IPS-18a (cell line): ENCODE results near the gene COLEC12.

Experiments
- H3K27ac ChIP-seq: one replicate; pipeline ENCODE4 v1.5.1; 2013; ENCODE audit warnings: low read length
- H3K27me3 ChIP-seq: one replicate; pipeline ENCODE4 v1.6.1; 2013; ENCODE audit warnings: mild to moderate bottlenecking, low read length; ENCODE audit not compliant: control insufficient read depth, insufficient read depth
- H3K36me3 ChIP-seq: one replicate; pipeline ENCODE4 v1.6.1; 2013; ENCODE audit warnings: low read depth, low read length; ENCODE audit not compliant: control insufficient read depth
- H3K4me1 ChIP-seq: one replicate; pipeline ENCODE4 v1.6.1; 2013; ENCODE audit warnings: low read depth, low read length; ENCODE audit not compliant: control insufficient read depth
- H3K4me3 ChIP-seq: one replicate; pipeline ENCODE4 v1.5.1; 2013; ENCODE audit warnings: low read length
- H3K9ac ChIP-seq: one replicate; pipeline ENCODE4 v1.6.1; 2013; ENCODE audit warnings: mild to moderate bottlenecking, low read length, moderate library complexity
- H3K9me3 ChIP-seq: one replicate; pipeline ENCODE4 v1.6.1; 2013; ENCODE audit warnings: low read depth, low read length; ENCODE audit not compliant: control insufficient read depth

Gene COLEC12

GRCh38 chr18:489244-490023, 11.1 kb downstream of the COLEC12 start:
- H3K4me1 ChIP-seq = peaks cover 5% of the 10 kb centered on the region
- no peak overlapping the region for H3K9ac ChIP-seq
- H3K27ac ChIP-seq = no peak overlapping the region
- no peaks in the 10 kb centered on the region for H3K9me3 ChIP-seq
- no peak overlapping the region for H3K4me3 ChIP-seq
- H3K36me3 ChIP-seq = no peaks in the 10 kb centered on the region
- no peaks in the 10 kb centered on the region for H3K27me3 ChIP-seq

DNA sequence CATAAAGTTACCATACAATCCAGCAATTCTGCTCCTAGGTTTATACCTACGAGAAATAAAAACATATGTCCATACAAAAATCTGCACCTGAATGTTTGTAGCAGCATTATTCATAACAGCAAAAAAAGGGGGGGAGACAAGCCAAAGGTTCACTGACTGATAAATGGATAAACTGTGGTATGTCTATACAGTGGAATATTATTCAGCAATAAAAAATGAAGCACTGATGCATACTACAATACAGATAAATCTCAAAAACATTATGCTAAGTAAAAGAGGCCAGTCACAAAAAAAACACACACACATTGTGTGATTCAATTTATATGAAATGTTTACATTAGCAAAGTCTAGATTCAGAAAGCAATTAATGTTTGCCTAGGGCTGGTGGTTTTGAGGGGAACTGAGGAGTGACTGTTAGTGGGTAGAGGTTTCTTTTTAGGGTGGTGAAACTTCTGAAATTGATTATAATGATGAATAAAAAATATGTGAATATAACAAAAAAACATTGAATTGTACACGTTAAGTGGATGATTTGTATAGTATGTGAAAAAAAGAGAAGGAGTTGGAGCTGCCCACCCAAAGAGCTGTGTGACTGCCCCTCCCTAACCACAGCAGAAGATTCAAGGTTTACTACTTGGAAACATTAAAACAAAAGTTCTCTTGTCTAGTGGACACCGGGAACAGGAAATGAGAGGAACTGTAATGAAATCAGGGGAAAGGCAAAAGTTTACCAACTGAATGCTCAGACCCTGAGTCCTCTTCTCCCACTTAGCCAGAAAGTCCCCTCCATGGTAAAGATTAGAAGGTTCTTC, 13.4 kb downstream of the COLEC12 start:
- H3K27ac ChIP-seq = no peak overlapping the region
- H3K4me1 ChIP-seq = no peaks in the 10 kb centered on the region

DNA sequence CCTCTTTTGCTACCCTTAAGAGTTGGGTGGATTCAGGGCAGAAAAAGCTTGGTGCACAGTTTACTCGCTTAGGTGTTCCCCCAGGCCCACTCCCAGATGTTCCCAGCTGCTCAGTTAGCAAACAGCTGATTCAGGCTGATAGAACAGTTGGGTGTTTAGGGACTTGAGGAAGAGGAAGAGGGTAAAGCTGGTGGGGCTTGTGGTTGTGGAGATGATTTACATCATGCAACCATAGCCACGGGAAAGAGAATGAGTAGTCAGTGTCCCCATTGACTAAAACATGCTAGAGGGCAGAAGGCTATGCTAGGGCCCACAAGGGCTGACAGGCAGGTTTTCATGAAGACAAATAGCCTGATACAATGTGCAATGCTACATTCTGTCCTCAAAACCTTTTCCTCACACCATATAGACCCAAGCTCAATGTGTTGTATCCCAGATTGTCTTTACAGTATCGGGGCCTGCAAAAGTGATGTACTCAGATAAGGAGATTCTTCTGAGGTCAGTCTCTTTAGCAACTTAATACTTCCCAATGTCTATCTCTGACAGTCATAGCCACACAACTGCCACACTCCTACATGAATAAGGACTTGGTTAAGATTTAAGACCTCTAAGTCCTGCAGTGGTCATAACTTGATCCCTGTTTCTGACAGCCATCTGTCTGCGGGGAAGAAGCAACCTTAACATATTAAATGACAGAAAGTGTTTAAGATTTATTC, 15.6 kb downstream of the COLEC12 start:
- Histone ChIP-seq H3K27me3 (no peaks in the 10 kb centered on the region), H3K27ac (no peak overlapping the region), H3K9ac (no peak overlapping the region), H3K4me3 (no peak overlapping the region), H3K4me1 (no peaks in the 10 kb centered on the region), H3K9me3 (no peaks in the 10 kb centered on the region), H3K36me3 (no peaks in the 10 kb centered on the region)

More for the DNA sequence above, 13.4 kb downstream of the COLEC12 start:
- Histone ChIP-seq H3K27me3 (no peaks in the 10 kb centered on the region), H3K9ac (no peak overlapping the region), H3K4me3 (no peak overlapping the region), H3K36me3 (no peaks in the 10 kb centered on the region), H3K9me3 (no peaks in the 10 kb centered on the region)

DNA sequence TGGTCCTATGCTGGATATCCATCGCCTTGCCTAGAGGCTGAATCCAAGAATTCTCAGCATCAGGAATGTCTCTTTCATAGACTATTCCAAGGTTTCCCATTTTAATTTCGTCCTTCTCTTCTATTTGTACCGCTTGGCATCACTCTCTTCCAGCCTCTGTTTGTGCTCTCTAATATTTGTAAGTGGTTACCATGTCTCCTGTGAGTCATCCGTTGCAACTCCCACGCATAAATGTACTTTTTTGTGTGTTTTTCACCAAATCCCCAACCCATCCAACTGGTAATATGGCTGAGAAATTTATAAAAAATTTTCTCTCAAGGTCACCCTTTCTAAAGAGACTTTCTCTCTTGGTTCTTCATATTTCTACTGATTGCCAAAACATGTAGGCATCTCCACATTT, 21.8 kb downstream of the COLEC12 start:
- Histone ChIP-seq H3K4me3 (no peak overlapping the region), H3K9ac (no peak overlapping the region), H3K36me3 (no peaks in the 10 kb centered on the region), H3K27ac (no peak overlapping the region), H3K27me3 (no peaks in the 10 kb centered on the region), H3K4me1 (peaks cover 9% of the 10 kb centered on the region), H3K9me3 (no peaks in the 10 kb centered on the region)

GRCh38 chr18:477565-477964, 22.9 kb downstream of the COLEC12 start:
- Histone ChIP-seq H3K36me3 (no peaks in the 10 kb centered on the region), H3K9ac (no peak overlapping the region)

DNA sequence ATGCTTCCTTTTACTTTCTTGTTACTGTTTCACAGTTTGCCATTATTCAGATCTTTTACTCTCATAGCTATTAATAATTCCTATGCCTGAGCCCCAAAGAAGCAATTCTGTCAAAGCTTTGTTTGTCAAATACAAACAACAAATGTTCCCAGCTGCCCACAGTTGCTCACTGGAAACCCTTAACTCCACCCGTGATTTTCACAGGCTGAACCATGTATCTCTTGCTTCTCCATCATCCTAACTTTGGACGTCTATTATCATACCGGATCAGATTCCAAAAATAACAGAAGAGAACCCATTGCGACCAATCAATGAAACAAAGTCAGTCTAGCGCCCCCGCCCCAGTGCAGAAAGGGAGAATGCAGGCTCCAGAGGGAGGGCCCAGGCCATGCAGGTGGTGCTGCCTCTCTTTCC, 24.2 kb downstream of the COLEC12 start:
- no peaks in the 10 kb centered on the region for H3K9me3 ChIP-seq
- no peaks in the 10 kb centered on the region for H3K36me3 ChIP-seq
- no peak overlapping the region for H3K4me3 ChIP-seq
- H3K27ac ChIP-seq = no peak overlapping the region
- no peaks in the 10 kb centered on the region for H3K27me3 ChIP-seq
- H3K4me1 ChIP-seq = peaks cover 9% of the 10 kb centered on the region
- no peak overlapping the region for H3K9ac ChIP-seq

More at GRCh38 chr18:477565-477964, 22.9 kb downstream of the COLEC12 start:
- Histone ChIP-seq H3K4me1 (peaks cover 9% of the 10 kb centered on the region), H3K27ac (no peak overlapping the region), H3K9me3 (no peaks in the 10 kb centered on the region), H3K4me3 (no peak overlapping the region), H3K27me3 (no peaks in the 10 kb centered on the region)

GRCh38 chr18:475202-476031, 25.1 kb downstream of the COLEC12 start:
- Histone ChIP-seq H3K4me1 (peaks cover 9% of the 10 kb centered on the region), H3K9me3 (no peaks in the 10 kb centered on the region), H3K9ac (no peak overlapping the region), H3K27ac (no peak overlapping the region), H3K4me3 (no peak overlapping the region), H3K27me3 (no peaks in the 10 kb centered on the region), H3K36me3 (no peaks in the 10 kb centered on the region)

DNA sequence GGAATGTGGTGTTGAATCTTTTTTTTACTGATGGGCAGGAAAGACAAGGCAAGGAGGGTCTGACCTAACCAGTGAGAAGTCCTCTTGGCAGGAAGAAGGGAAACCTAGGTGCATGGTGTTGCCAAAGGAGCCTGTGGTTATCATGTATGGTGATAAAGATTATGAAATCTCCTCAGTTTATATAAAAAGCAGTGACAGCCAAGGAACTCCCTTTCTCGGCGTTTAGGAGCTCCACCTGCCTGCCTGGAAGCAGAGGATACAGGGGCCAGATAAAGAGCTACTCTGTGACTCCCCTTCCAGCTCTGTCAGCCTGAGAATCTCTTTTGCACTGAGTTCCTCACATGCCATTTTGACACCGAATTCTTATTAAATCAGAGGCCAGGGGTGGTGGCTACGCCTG, 26.1 kb downstream of the COLEC12 start:
- Histone ChIP-seq H3K36me3 (no peaks in the 10 kb centered on the region), H3K9ac (no peak overlapping the region), H3K4me3 (no peak overlapping the region), H3K27ac (no peak overlapping the region), H3K9me3 (no peaks in the 10 kb centered on the region), H3K4me1 (peaks cover 9% of the 10 kb centered on the region), H3K27me3 (no peaks in the 10 kb centered on the region)

DNA sequence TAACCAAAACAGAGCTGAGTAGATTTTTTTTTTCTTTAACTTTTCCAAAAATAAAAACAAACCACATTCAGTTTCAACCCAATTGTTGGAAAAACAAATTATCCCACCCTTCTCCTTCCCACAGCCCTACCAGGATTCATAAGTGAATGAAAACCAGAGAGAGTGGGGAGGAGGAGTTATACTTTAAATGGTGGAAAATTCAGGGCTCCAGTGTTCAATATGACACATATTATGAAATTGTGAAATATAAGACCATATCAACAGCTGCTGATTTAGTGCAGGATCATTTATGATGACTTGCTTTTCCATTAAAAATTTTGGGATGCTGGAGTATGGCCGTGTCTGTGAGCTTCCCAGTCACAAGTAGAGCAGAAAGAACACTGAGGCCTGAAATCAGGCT, 26.7 kb downstream of the COLEC12 start:
- H3K27ac ChIP-seq = no peak overlapping the region
- H3K27me3 ChIP-seq = no peaks in the 10 kb centered on the region
- no peaks in the 10 kb centered on the region for H3K36me3 ChIP-seq
- H3K4me3 ChIP-seq = no peak overlapping the region
- H3K9ac ChIP-seq = no peak overlapping the region
- peaks cover 9% of the 10 kb centered on the region for H3K4me1 ChIP-seq
- no peaks in the 10 kb centered on the region for H3K9me3 ChIP-seq

DNA sequence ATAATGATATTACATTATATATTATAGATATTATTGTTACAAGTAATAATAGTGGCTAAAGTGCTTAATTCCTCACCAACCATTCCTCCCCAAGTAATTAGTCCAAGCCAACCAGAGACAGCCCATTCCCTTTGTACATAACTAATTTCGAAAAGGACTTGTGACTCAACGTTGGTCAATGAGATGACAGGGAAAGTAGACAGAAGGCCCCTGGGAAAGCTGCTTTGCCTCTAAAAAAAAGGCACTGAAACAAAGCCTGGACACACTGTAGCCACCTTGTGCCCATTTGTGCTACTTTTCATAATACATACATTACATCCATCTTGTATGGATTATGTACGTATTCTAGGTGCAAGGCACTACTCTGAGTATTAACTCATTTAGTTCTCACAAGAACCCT, 28.8 kb downstream of the COLEC12 start:
- Histone ChIP-seq H3K27ac (no peak overlapping the region), H3K9me3 (no peaks in the 10 kb centered on the region), H3K4me1 (peaks cover 9% of the 10 kb centered on the region), H3K4me3 (no peak overlapping the region), H3K36me3 (no peaks in the 10 kb centered on the region), H3K9ac (no peak overlapping the region), H3K27me3 (no peaks in the 10 kb centered on the region)
